Thyroid gland (tissue), 4 donors: ENCODE data around the gene GIPC1. TPM values are rescaled to one million over a fixed set of nuclear protein-coding genes. Genes with fewer than 3 reads are reported as not detected.
A peak's percentile ranks its signal among the peaks of the same experiment; 100 is the strongest.
"Not testable (repeated sequence)": the region's sequence is repeated elsewhere in the genome, so short reads cannot be mapped to it uniquely, and the experiment has no call there.

Experiments
- DNase-seq, 2 donors: peaks; one replicate each; pipeline ENCODE4 v3.0.0-alpha.2; 2019
- H3K27ac ChIP-seq, 3 donors: fragments of 200-600 bp; sonication (generic); 1 replicate in 2 of 3; 2 replicates in 1 of 3; pipeline ENCODE4 v1.5.1; 2016 to 2019; ENCODE audit warnings: mild to moderate bottlenecking in 1 of 3, moderate library complexity in 1 of 3
- H3K27me3 ChIP-seq: fragments of 200-600 bp; sonication (generic); one replicate; pipeline ENCODE4 v1.5.1; 2019
- H3K36me3 ChIP-seq, 2 donors: fragments of 200-600 bp; sonication (generic); one replicate each; pipeline ENCODE4 v1.5.1; 2016 to 2019
- H3K4me1 ChIP-seq, 2 donors: fragments of 200-600 bp; sonication (generic); one replicate each; pipeline ENCODE4 v1.5.1; 2017 to 2019
- H3K4me3 ChIP-seq, 3 donors: fragments of 200-600 bp; sonication (generic); replicated peaks in 1 of 3; 1 replicate in 2 of 3; 2 replicates in 1 of 3; pipeline ENCODE4 v1.5.1; 2016; ENCODE audit warnings: mild to moderate bottlenecking in 1 of 3
- H3K9me3 ChIP-seq: fragments of 200-600 bp; sonication (generic); one replicate; pipeline ENCODE4 v1.5.1; 2017
- CTCF ChIP-seq, 6 experiments: fragments of 200-600 bp in 3 of 6; fragments of 450-650 bp in 3 of 6; sonication (generic) in 3 of 6; IDR thresholded peaks; one replicate each; pipeline ENCODE4 v1.5.1; 2016 to 2019; ENCODE audit warnings: antibody characterized with exemption in 6 of 6, mild to moderate bottlenecking in 2 of 6, inconsistent platforms in 1 of 6, moderate library complexity in 1 of 6
- POLR2A ChIP-seq, 2 donors: fragments of 450-650 bp; IDR thresholded peaks; one replicate each; pipeline ENCODE4 v1.6.1; 2017; ENCODE audit warnings: antibody characterized with exemption in 2 of 2, mild to moderate bottlenecking in 2 of 2, moderate library complexity in 1 of 2
- WGBS, 2 donors: methylation state at CpG; one replicate each; pipeline ENCODE4 v1.1.5; 2017; 5-methylcytosine and 5-hydroxymethylcytosine counted together
- intact Hi-C: fragments of 100-400 bp; cut with DNase I; formaldehyde crosslinking; loops from one replicate; pipeline ENCODE4 v1.15.1; 2023
- total RNA-seq, 4 donors: library from RNA; depleted of rRNA; stranded (reverse); fragments of >200 nt; gene quantifications; one replicate each; pipeline ENCODE4 v1.2.3, GENCODE V29; 2016

GIPC1 gene
- total RNA-seq, 4 donors from 2014 or later, result 34.7 to 93.7 (median 55.4) TPM

- 93 to 97% methylated on average over 2 of the region's 2 CpGs for WGBS, 2 donors
- no peaks in the 10 kb centered on the region for H3K9me3 ChIP-seq
- H3K36me3 ChIP-seq, result peaks cover 25 to 54% of the 10 kb centered on the region in 2 donors
- no peak for TF ChIP-seq CTCF (IDR thresholded peaks at IDR 0.05)
- no peak for TF ChIP-seq POLR2A (IDR thresholded peaks at IDR 0.05)
- no peak overlapping the region for H3K27ac ChIP-seq
- no peaks in the 10 kb centered on the region for H3K4me1 ChIP-seq
- intact Hi-C loops, result no loop called here
- no peaks in the 10 kb centered on the region for H3K27me3 ChIP-seq
- DNase-seq, result no peak
- H3K4me3 ChIP-seq, result no peak overlapping the region
Measured at GRCh38 chr19:14460935-14461334, 35.0 kb downstream of the GIPC1 start.

GRCh38 chr19:14459703-14460102 is 36.2 kb downstream of the GIPC1 start:
- no peak overlapping the region for H3K27ac ChIP-seq
- no peaks in the 10 kb centered on the region for H3K4me1 ChIP-seq
- H3K9me3 ChIP-seq, result no peaks in the 10 kb centered on the region
- no peak overlapping the region for H3K4me3 ChIP-seq
- peaks cover 19 to 52% of the 10 kb centered on the region in 2 donors for H3K36me3 ChIP-seq
- TF ChIP-seq POLR2A (IDR thresholded peaks at IDR 0.05) (no peak), CTCF (IDR thresholded peaks at IDR 0.05) (no peak)
- intact Hi-C loops, result no loop called here
- 73 to 77% methylated on average over 5 of the region's 5 CpGs for WGBS, 2 donors
- DNase-seq, result no peak
- H3K27me3 ChIP-seq, result no peaks in the 10 kb centered on the region

DNA sequence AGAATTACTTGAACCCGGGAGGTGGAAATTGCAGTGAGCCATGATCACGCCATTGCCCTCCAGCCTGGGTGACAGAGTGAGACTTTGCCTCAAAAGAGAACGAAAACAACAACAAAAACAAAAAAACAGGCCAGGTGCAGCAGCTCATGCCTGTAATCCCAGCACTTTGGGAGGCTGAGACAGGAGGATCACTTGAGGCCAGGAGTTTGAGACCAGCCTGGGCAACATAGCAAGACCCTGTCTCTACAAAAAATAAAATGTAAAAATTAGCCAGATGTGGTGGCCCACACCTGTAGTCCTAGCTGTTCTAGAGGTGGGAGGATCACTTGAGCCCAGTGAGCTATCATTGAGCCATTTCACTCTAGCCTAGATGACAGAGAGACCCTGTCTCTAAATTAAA is 43.6 kb downstream of the GIPC1 start:
- H3K9me3 ChIP-seq, intact Hi-C loops, H3K4me1 ChIP-seq, H3K27me3 ChIP-seq, H3K27ac ChIP-seq, DNase-seq, H3K4me3 ChIP-seq: not testable (repeated sequence)
- peaks cover 29 to 59% of the 10 kb centered on the region in 2 donors for H3K36me3 ChIP-seq
- 97 to 100% methylated on average over 3 of the region's 3 CpGs for WGBS, 2 donors

DNA sequence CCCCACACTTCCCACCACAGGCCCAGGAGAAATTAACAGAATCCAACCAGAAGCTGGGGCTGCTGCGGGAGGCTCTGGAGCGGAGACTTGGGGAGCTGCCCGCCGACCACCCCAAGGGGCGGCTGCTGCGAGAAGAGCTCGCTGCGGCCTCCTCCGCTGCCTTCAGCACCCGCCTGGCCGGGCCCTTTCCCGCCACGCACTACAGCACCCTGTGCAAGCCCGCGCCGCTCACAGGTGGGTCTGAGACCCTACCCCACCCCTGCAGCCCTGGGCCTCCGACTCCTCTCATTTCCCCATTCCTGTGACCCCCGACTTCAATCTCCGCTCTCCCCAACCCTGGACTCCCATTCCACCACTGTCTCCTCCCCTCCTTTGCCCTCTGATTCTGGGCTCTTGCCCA is 45.1 kb downstream of the GIPC1 start:
- WGBS, 2 donors, result 95 to 96% methylated on average over 15 of the region's 19 CpGs
- no peak overlapping the region for H3K4me3 ChIP-seq
- no peaks in the 10 kb centered on the region for H3K4me1 ChIP-seq
- H3K27ac ChIP-seq, result no peak overlapping the region
- no peak for DNase-seq
- H3K36me3 ChIP-seq, result peaks cover 42 to 74% of the 10 kb centered on the region in 2 donors
- H3K27me3 ChIP-seq, result no peaks in the 10 kb centered on the region
- TF ChIP-seq CTCF (IDR thresholded peaks at IDR 0.05) (no peak), POLR2A (IDR thresholded peaks at IDR 0.05) (no peak)
- intact Hi-C loops, result no loop called here
- H3K9me3 ChIP-seq, result no peaks in the 10 kb centered on the region

DNA sequence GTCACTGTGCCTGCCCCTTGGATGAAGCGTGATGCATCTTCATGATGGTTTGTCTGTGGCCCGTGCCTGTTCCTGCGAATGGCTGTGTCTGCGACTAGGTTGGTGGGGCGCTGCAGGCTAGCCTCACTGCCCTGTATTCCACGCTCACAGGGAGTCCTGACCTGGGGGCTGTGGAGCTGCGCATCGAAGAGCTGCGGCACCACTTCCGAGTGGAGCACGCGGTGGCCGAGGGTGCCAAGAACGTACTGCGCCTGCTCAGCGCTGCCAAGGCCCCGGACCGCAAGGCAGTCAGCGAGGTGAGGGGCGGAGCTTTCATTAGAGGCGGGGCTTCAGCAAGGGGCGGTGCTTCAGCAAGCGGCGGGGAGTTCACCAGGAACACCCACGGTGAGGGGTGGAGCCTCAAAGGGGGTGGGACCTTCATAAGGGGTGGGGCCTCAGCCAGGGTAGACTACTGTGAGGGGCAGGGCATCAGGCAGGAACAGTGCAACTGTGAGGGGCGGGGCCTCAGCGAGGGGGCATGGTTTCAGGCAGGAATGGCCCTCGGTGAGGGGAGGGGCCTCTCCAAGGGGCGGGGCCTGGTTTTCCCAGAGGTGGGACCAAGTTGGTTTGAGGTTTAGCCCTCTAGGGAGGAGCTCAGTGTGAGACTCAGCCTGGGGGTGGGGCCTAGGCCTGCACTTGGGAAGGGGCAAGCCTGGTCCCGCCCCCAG is 45.6 kb downstream of the GIPC1 start:
- no peaks in the 10 kb centered on the region for H3K27me3 ChIP-seq
- TF ChIP-seq POLR2A (IDR thresholded peaks at IDR 0.05) (no peak), CTCF (IDR thresholded peaks at IDR 0.05) (no peak)
- no peaks in the 10 kb centered on the region for H3K4me1 ChIP-seq
- DNase-seq, result peak in 1 of 2 donors; percentile 7
- H3K27ac ChIP-seq, result no peak overlapping the region
- intact Hi-C loops, result no loop called here
- peaks cover 48 to 76% of the 10 kb centered on the region in 2 donors for H3K36me3 ChIP-seq
- no peak overlapping the region for H3K4me3 ChIP-seq
- H3K9me3 ChIP-seq, result no peaks in the 10 kb centered on the region
- 67 to 70% methylated on average over 11 to 15 of the region's 30 CpGs for WGBS, 2 donors
